Stimulated activated CD8-positive, alpha-beta memory T cell treated with anti-CD3 and anti-CD28 coated beads, Interleukin-4, amount 100 ng/mL, for 1 hour (primary cell): ENCODE measurements around the gene AKR1C1.
"Not testable (repeated sequence)": the region's sequence is repeated elsewhere in the genome, so short reads cannot be mapped to it uniquely, and the experiment has no call there.

Source experiments
- DNase-seq, 2 donors: peaks; one replicate each; pipeline ENCODE4 v3.0.0-alpha.2; 2020; ENCODE audit warnings: low read depth in 2 of 2, low spot score in 1 of 2

AKR1C1 gene

DNA sequence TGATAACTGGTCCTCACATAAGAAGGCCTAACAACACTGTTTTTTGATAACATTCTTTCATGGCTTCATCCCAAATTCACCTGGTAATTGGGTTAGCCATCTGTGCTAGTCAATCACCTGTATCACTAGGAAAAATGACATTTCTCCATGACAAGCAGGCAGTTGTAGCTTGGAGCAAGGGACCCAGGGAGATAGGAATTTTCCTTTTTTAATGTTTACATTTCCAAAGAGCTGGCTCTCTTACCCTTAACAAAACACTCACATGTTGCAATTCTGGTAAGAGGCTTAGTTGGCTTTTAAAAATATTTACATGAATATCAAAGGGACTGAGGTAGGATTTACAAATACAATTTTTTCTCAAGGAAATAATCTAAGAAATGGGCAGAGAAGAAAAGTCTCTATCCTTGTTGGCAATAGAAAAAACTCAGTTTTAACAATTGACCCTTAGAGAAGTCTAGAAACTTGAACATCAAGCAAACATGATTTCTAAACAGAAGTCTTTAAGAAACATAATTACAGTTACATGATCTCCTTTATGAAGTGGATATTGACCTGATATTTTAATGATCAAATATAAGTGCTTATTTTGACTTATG, 16.1 kb upstream of the AKR1C1 start:
- DNase-seq = no peak

DNA sequence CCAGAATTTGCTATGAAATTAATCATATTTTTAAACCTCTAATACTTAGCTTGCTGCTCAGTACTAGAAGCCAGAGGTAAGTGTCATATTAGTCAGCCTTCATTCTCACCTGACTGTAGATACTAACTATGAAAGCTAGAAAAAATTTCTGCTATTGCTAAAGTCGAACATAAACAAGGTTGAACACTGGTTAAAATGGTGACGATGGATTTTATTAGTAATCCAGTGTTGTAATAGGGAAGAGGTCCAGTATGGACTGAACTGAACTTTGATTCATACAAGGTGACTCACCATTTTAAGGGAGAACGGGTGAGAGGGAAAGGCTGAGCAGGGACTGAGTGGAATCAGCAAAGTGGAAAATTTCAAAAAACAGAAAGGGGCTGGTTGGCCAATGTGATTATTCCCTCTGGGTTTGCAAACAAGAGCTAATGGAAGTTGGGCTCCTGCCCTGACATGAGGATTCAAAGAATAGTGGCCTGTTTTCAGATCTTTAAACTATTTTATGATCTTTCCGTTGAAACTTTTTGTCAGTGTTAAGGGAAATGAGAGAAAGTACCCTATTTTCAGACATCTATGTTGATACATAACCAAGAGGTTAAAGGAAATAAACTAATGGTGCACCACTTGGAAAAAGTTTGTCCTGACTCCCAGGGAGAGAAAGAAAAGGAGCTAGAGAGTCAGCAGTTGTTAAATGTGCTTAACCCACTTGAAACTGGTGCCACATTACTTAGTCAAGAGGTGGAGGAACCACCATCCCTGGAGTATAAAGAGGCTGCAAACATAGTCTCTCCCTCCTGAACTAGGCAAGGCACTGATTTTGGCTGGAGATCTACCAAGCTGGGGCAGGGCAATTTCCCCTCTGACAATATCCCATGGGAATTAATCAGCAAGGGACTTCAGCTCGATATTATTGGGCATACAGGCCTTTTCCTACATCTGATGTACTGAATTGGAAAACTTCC, 15.3 kb upstream of the AKR1C1 start:
- DNase-seq = no peak

DNA sequence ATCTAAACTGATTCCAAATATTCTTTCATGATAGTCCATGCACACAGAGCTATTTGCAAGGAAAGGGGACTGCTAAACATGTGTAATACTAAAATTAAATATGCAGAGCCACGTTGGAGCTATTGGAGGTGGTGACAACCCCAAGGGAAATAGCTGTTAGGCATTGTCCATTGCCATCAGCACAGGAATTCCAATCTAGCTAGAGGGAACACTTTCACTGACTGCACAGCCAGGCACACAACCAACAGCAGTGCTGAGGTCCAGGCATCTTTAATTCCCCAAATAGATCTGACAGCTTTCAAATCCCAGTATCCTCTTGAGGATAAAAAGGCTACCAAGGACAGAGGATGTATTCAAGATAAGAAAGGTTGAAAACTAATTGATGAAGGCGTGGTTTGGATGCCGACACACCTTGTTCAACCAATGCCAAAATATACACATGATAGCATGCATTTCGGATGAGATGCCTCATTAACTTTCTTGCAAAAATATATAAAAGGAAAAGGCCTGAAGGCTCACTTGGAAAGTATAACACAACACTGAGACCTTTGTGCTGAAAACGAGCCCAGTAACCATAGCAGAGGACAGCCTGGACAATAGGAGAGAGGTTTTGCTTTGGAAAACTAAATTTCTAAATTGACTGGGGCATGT, 11.6 kb upstream of the AKR1C1 start:
- DNase-seq = not testable (repeated sequence)

DNA sequence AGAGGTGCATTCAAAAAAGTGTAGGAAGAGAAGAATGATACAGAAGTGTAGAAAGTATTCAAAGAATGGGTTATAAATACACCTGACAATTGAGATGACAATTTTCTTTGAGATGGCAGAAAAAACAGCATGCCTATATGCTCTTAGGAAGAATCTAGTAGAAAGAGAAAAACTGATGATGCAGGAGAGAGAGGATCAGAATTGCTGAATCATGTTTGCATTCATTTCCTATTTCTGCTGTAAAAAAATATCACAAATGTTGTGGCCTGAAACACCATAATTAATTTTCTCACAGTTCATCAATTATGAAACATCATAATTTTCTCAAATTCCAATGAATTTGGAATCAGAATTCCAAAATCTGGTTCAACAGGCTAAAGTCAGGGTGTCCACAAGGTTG, 9.8 kb upstream of the AKR1C1 start:
- no peak for DNase-seq

DNA sequence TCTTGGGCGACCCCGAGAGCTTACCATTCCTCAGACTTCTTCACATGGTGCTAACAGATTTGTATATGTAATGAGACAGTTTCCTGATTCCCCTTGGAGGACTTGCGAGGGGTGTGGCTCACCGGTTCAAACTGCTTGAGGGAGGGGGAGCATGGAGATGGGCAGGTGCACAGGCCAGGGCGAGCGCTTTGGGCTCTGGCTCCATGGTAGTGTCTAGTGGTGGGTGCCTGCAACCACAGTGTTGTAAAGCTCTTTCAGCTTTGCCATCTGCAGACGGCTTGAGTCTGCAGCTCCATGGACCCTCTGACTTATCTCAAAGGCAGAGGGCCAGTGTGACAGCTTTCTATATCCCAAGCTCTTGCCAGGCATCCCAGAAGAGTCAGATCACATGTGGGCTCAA, 7.1 kb upstream of the AKR1C1 start:
- not testable (repeated sequence) for DNase-seq

DNA sequence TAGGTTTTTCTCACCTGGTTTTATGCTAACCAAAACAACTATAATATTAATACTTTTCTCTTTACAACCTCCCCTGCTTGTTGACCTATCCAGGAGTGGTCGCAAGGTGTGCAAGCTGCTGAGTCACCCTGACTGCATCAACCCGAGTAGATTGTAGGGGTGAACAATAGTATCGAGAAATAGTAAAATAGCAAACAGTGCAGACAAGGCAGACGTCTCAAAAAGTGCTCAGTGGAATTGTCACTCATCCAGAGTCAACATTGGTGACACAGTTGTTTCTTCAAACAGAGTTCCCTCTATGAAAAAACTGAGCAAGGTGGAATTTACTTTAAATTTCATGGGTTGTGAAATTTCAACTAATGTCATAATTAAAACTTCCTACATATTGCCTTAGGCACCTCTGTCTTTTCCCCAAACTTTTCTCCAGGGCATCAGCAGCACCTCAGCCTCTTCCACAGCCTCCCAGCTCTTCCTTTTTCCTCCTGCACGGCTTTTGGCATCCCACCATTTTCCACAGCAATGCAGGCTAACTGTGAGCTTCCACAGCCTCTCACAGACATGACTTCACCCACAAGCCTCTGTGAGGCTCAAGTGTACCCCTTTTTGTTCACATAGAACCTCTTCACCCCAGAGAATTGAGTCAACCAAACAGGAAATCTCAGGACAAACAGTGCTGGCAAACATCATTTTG, 6.1 kb upstream of the AKR1C1 start:
- not testable (repeated sequence) for DNase-seq

DNA sequence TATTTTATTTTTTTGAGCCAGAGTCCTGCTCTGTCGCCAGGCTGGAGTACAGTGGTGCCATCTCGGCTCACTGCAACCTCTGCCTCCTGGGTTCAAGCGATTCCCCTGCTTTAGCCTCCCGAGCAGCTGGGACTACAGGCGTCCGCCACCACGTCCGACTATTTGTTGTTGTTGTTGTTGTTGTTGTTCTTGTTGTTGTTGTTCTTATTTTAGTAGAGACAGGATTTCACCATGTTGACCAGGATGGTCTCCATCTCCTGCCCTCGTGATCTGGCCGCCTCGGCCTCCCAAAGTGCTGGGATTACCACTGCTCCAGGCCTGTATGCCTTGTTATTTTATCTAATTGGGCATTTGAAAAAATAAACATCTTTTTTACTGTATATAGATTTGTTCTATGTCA, 1.7 kb upstream of the AKR1C1 start:
- not testable (repeated sequence) for DNase-seq

DNA sequence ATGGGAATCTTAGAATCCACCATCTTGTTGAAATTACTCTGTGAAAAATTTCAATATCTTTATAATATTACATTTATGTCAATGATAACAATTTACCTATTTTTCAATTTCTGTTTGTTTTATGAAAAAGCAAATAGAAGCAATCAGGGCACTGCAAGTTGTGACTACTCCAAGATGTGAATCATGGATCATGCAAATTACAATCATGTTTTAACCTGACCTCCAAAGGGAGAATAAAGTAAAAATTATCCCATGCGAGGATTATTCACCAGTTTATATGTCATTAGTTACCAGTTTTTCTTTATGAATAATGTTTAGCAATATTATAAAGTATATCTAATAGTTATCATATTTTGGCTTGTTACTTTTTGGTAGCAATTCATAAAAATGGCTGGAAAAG, 907 bp upstream of the AKR1C1 start:
- DNase-seq = not testable (repeated sequence)

DNA sequence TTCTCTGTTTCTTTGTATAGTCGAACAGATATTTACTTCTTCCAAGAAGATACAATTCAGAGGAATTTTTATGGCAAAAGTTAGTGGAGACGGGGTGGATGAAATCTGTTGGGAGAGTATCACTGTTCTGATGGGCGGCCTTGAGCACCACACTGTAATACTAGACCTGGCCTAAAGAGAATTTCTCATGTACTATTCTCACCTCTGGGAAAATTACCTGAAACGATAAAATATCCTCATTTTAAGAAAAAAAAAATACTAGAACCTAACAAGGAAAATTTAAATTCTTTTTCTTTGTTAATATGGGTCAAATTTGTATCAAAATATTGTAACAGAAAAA, 570 bp downstream of the AKR1C1 start:
- DNase-seq = not testable (repeated sequence)

DNA sequence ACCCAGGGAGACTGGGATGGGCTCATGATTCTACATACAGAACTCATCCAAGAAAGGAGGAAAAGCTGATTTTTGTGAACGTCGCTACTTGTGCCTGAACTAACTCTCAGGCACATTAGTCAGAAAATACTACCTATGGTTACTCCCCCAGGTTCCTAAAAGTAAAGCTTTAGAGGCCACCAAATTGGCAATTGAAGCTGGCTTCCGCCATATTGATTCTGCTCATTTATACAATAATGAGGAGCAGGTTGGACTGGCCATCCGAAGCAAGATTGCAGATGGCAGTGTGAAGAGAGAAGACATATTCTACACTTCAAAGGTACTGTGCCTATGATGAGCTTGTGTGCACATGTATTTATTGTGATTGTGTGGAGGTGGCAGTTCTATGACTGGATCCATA, 2.5 kb downstream of the AKR1C1 start:
- DNase-seq = not testable (repeated sequence)

DNA sequence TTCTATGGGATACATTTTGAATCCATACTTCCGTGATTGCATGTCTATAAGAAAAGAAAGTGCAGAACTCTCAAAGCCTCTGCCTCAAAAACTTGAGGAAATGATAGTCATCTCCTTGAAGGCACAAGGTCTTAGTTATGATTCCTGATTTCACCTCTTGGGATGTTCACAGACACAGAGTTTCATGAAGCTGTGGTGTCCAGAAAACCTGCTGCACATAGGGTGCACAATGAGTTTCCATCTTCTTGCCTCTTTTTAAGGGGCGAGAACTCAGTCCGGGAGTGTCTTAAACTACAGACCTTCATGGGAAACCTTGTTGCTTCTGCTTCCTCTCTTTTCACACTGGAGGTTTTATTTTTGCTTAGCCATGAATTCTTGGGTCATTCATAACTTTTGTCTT, 4.0 kb downstream of the AKR1C1 start:
- not testable (repeated sequence) for DNase-seq

DNA sequence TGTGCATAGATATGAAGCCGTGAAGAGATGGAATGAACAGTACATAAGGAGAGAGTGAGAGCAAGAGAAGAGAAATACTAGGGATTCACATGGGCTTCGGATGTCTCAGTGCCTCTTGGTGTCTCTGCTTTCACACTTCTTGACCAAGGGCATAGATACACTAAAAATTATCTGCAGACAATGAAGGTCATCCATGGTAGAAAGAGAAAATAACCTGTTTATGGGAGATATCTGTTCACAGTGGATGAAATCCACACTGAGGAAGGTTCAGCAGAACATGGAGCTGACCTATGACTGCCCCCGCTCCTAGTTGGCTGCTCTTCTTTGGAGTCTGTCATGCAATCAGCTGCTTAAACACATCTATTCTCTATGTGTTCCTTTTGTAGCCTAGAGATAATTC, 6.1 kb downstream of the AKR1C1 start:
- DNase-seq = not testable (repeated sequence)

DNA sequence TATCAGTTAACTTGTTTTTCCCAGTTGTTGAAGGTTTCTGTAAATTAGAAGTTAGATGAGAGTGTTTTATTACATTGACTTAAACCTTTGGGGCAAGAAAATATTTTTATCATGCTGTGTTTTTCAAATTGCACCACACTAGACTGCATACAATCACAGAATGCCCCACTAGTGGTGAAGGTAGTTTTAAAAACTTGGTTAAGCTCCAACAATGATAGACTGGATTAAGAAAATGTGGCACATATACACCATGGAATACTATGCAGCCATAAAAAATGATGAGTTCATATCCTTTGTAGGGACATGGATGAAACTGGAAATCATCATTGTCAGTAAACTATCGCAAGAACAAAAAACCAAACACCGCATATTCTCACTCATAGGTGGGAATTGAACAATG, 7.1 kb downstream of the AKR1C1 start:
- not testable (repeated sequence) for DNase-seq

DNA sequence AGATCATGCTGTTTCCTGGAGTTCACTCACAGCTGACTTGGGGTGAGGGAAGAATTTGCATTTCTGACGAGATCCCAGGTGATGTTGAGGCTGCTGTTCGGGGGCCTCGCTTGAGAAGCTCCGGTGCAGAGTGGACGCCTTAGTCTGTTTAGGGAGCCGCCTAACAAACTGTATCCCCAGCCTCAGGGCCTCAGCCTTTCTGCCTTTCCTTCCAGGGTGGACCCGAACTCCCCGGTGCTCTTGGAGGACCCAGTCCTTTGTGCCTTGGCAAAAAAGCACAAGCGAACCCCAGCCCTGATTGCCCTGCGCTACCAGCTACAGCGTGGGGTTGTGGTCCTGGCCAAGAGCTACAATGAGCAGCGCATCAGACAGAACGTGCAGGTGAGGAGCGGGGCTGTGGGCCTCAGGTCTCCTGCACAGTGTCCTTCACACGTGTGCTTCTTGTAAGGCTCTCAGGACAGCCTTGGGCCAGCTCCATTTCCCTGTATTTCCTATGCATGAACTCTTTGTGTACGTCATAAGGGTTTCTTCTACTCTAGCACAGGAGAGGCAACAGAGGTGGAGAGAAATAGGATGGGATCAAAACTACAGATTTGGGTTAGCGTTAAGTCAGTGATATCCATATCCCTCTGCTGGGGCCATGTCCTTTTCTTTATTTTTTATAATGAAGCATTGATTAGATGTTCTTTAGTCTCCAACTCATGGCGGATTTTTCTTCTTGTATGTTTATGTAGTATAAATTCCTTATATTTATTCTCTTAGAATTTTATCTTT, 9.3 kb downstream of the AKR1C1 start:
- DNase-seq = not testable (repeated sequence)

DNA sequence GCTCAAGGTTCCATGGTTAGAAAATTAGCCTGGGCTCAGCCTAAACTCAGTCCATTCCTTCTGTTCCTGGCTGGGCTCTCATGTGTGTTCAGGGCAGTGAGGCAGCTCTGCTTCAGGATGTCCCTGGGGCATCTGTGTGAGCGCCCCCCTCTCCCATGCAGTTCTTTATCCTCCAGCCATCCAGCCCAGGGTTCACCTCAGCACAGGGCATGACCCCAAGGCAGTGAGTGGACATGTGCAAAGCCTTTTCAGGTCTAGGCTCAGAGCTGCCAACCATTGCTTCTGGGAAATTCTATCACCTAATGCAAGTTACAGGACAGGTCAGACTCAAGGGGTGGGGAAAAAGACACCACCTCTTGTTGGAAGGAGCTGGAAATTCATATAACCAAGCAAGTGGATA, 10.1 kb downstream of the AKR1C1 start:
- not testable (repeated sequence) for DNase-seq

DNA sequence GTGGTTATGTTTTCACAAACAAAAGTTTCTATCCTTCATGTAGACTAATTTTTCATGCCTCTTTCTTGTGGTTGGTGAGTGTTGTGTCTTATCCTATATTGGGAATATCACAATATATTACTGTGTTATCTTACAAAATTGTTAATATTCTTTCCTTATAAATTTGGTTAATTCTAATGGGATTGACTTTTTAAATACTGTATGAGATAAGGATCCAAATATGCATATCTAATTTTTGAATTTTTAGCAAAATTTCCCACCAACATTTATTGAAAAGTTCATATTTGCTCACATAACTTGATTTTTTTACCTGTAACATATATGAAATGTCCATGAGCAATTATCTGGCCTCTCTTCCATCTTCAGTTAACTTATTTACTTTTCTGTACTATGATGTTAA, 11.2 kb downstream of the AKR1C1 start:
- DNase-seq = not testable (repeated sequence)

DNA sequence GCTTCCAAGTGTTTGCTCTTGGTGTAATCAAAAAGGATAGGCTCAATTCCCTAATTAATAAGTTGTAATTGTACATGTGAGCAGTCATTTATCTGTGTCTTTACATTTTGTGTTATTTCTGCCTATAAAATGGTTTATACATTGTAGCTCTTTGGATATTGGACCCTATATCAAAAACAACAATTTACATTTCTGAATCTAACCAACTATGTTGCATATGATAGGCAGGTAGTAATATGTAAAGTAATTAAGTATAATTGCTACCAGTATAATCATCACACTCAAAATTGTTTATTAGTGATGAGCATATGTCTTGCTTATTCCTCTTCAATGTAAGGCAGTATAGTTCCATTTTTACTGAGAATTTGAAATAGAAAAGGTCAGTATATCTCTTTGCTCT, 13.8 kb downstream of the AKR1C1 start:
- DNase-seq = no peak

DNA sequence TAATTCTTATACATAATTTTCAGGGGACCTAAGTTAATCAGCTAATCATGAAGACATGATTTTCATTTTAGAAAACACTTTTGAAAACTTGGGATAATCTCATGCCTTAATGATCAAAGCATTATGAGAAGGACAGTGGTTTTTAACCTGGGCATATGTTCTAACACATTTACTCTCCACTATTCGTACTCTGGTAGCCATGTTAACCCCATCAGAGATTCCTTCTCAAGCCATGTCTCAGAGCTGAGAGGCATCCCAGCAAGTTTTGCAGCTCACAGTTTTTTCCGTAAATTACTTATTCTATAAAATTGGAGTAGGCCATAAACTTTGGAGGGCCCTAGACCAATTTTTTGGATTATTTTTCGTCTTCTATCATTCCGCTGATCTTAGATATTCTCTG, 15.7 kb downstream of the AKR1C1 start:
- no peak for DNase-seq

DNA sequence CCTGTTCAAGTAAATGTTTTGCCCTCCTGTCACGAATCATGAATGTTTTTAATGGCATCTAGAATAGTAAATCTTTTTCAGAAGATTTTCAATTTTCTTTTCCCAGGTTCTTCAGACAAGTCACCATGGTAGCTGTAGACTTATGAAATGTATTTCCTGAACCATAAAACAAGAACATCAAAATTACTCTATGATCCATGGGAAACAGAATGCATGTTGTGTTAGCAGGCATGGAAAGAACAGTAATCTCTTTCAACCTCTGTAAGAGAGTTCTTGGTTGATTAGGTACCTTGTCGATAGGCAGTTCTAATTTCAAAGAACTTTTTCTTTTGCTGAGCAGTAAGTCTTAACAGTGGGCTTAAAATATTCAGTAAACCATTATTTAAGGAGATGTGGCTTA, 17.6 kb downstream of the AKR1C1 start:
- DNase-seq = no peak

DNA sequence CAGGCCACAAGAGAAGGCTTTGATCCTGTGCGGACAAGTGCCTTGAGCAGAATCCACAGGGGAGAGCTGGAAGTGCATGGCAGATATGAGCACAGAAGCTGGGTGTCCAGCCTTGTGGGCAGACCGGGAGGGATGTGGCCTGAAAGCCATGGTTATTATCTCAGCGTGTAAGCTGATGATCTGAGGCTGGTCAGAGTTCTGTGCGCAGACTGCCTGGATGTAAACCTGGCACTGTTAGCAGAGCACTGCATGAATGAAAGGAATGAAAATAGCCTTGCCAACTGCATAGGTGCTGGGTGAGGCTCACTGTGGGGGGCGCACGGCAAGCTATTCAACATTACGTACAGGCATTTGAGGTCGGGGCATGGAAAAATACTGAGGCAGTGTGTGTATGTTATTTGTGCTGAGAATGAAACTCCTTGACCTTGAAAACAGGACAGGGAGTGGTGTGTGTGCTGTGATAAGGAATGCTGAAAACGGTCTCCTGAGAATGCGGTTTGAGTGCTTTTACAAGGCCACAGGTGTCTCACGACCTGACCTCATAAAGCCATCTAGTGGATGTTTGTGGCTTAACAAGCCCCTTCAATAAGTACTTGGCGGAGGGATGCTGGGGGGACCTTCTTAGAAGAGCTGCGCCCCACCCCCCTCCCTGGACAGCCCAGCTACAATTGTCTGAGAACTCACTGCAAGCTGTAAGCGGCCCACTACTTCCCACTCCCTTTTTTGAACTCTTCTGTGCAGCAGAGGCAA, 18.7 kb downstream of the AKR1C1 start:
- DNase-seq = no peak
